Fibroblast of skin of abdomen (primary cell): ENCODE results near the gene BMP4.

Experiments used
- DNase-seq: peaks from one replicate; pipeline ENCODE4 v3.0.0-alpha.2; 2013

The BMP4 gene

GRCh38 chr14:53943751-53944083, 12.9 kb downstream of the BMP4 start:
- DNase-seq, result no peak

- DNase-seq, result no peak
Measured at GRCh38 chr14:53942970-53943750, 13.5 kb downstream of the BMP4 start.

GRCh38 chr14:53938136-53938837, 18.3 kb downstream of the BMP4 start:
- DNase-seq, result no peak

- no peak for DNase-seq
Measured at GRCh38 chr14:53934778-53935414, 21.7 kb downstream of the BMP4 start.

DNA sequence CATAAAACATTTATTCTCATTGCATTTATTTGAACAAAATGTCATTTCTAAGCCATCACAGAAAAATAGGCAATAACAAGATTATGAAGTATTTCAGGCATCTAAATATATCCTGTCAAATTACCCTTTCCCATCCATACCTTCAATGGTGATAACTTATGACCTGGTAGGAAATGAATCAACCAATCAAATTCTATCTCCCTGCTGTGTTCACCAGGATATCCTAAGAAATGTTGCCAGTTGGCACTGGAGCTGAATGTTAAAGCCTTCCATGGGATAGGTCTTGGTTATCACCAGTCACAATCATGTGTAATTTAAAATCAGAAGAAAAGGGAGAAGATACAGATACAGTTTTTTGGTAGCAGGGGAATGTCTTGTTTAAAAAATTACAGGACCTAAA, 23.7 kb downstream of the BMP4 start:
- no peak for DNase-seq

GRCh38 chr14:53929871-53930715, 26.5 kb downstream of the BMP4 start:
- DNase-seq, result no peak

DNA sequence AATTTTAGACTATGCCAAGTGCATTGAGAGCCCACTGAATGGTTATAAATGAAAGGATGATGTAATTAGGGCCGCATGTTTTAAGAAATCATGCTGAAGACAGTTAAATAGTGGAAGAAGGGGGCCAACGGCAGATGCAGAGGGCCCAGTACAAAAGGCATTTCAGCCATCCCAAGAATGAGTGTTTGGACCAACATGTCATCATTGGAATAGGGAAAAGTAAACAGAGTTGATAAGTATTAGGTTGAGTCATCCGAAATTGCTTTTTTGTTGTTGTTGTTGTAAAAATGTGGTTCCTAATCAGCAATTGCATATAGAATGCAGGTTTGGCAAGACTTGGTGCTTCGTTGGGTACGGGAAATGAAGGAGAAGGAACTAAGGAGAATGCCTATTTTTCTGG, 29.5 kb downstream of the BMP4 start:
- peak; percentile 41 for DNase-seq

DNA sequence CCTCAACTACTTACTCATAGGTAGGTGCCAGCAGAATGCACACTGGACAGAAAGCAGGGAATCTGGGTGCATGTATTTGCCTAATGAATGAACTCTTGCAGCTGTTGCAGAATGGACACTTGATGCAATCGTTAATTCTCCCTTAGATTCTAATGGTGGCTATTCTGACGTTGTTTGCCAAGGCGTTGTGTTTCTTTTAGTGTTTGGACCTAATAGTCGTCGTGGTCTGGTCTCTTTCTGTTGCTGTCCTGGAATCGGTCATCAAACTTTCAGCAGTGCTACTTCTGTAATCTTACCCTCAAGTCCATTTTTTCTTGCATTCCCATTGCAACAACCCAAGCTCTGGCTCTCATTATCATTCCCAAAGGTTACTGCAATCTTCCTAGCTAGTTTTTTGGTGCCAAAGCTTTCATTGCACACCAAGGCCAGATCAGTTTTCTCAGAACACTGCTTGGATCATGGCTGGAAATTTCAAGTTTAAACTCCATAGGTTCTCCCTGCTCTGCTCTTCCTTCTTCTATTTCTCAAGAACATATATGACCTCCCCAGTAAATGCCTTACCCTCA, 31.3 kb downstream of the BMP4 start:
- peak; percentile 46 for DNase-seq

DNA sequence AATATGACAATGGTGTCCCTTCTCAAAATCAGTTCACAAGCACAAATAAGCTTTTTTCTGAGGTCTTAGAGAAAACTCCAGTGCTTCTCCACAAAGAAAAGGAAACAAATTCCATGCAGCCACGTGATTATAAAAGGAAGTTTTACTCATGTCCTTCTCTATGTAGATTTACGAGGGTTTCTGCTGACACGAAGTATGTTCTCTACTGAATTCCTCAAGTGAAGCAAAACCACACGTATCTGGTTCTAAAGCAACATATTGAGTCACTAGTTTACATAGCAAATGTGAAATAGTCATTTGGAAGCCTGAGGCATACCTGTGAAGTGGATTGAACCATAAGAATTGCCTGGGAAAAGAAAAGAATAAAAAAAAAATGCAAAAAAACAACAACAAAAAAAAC, 31.9 kb downstream of the BMP4 start:
- peak; percentile 93 for DNase-seq

- DNase-seq, result no peak
Measured at GRCh38 chr14:53921027-53921426, 35.6 kb downstream of the BMP4 start.

- no peak for DNase-seq
Measured at GRCh38 chr14:53916239-53916638, 40.4 kb downstream of the BMP4 start.

GRCh38 chr14:53915364-53916014, 41.1 kb downstream of the BMP4 start:
- DNase-seq, result no peak

DNA sequence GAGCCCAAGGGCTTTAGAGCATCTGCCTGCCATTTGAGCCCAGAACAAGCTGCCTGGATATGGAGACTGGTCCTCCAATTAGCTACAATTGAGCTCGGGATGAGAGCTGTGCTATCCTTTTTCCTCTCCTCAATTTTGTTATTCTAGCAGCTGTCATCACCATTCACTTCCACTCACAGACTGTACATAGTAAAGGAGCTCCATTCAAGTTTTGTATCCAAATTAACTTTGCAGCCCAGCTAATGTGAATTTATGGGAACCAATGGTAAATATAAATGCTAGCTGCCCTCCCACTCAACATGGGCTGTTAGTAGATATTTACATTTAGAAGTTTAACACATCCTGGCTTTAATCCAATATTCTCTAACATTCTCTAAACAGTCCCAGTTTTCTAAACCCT, 44.6 kb downstream of the BMP4 start:
- no peak for DNase-seq

- DNase-seq, result no peak
Measured at GRCh38 chr14:53908416-53908815, 48.2 kb downstream of the BMP4 start.

DNA sequence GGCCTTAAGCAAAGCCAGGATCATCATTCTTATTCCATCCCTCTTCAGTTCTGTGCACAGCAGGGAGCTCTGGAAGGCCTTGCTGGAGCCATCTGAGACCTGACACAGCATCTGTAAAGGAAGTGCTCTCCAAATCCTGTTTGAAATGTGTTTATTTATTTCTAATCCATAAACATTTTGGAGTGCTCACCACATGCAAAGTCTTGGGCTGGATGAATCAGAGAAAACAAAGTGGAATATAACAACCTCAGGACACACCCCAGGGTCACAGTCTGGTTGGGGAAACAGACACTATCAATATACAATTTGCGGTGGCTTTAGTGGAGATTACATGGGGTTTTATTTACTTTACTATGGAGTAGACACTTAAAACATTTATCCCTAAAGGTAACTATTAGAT, 54.3 kb downstream of the BMP4 start:
- no peak for DNase-seq

GRCh38 chr14:53900499-53900898, 56.1 kb downstream of the BMP4 start:
- DNase-seq, result no peak
